Panc1 (cell line): ENCODE results near the gene STX18.

ENCODE experiments used
- POLR2AphosphoS5 ChIP-seq: IDR thresholded peaks from 2 replicates; pipeline ENCODE4 v1.6.1; 2012; ENCODE audit warnings: mild to moderate bottlenecking, low read depth, low read length, moderate library complexity
- SIN3A ChIP-seq: IDR thresholded peaks from 2 replicates; pipeline ENCODE4 v1.6.1; 2012; ENCODE audit warnings: low read depth, mild to moderate bottlenecking, low read length, moderate library complexity, borderline replicate concordance; ENCODE audit not compliant: insufficient read depth
- TCF7L2 ChIP-seq: IDR thresholded peaks from 2 replicates; pipeline ENCODE4 v1.6.1; 2011; ENCODE audit warnings: mild to moderate bottlenecking, low read depth, low read length, inconsistent platforms
- TF ChIP-seq, protein P1 (sequence below): fragments of 450-650 bp; IDR thresholded peaks from 2 replicates; pipeline ENCODE4 v1.5.1; 2017; ENCODE audit warnings: mild to moderate bottlenecking
- TF ChIP-seq, protein P2 (sequence below), 2 experiments: IDR thresholded peaks; 2 replicates each; pipeline ENCODE4 v1.6.1; 2011 to 2012; ENCODE audit warnings: low read depth in 2 of 2, control low read depth in 1 of 2, low read length in 1 of 2, mild to moderate bottlenecking in 1 of 2, moderate library complexity in 1 of 2; ENCODE audit not compliant: insufficient read depth in 1 of 2

GRCh38 chr4:4541661-4542570, at the start of gene STX18:
- 0 out of 2 replicates have a peak, but pooled peaks have one; percentile 47 for TF ChIP-seq TCF7L2
- peak; percentile 69 for TF ChIP-seq POLR2AphosphoS5
- TF ChIP-seq, protein P1, sequence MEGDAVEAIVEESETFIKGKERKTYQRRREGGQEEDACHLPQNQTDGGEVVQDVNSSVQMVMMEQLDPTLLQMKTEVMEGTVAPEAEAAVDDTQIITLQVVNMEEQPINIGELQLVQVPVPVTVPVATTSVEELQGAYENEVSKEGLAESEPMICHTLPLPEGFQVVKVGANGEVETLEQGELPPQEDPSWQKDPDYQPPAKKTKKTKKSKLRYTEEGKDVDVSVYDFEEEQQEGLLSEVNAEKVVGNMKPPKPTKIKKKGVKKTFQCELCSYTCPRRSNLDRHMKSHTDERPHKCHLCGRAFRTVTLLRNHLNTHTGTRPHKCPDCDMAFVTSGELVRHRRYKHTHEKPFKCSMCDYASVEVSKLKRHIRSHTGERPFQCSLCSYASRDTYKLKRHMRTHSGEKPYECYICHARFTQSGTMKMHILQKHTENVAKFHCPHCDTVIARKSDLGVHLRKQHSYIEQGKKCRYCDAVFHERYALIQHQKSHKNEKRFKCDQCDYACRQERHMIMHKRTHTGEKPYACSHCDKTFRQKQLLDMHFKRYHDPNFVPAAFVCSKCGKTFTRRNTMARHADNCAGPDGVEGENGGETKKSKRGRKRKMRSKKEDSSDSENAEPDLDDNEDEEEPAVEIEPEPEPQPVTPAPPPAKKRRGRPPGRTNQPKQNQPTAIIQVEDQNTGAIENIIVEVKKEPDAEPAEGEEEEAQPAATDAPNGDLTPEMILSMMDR = no peak
- TF ChIP-seq SIN3A = peak; percentile 74; the same call in 1 of the 2 replicates
- TF ChIP-seq, protein P2, sequence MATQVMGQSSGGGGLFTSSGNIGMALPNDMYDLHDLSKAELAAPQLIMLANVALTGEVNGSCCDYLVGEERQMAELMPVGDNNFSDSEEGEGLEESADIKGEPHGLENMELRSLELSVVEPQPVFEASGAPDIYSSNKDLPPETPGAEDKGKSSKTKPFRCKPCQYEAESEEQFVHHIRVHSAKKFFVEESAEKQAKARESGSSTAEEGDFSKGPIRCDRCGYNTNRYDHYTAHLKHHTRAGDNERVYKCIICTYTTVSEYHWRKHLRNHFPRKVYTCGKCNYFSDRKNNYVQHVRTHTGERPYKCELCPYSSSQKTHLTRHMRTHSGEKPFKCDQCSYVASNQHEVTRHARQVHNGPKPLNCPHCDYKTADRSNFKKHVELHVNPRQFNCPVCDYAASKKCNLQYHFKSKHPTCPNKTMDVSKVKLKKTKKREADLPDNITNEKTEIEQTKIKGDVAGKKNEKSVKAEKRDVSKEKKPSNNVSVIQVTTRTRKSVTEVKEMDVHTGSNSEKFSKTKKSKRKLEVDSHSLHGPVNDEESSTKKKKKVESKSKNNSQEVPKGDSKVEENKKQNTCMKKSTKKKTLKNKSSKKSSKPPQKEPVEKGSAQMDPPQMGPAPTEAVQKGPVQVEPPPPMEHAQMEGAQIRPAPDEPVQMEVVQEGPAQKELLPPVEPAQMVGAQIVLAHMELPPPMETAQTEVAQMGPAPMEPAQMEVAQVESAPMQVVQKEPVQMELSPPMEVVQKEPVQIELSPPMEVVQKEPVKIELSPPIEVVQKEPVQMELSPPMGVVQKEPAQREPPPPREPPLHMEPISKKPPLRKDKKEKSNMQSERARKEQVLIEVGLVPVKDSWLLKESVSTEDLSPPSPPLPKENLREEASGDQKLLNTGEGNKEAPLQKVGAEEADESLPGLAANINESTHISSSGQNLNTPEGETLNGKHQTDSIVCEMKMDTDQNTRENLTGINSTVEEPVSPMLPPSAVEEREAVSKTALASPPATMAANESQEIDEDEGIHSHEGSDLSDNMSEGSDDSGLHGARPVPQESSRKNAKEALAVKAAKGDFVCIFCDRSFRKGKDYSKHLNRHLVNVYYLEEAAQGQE (IDR thresholded peaks at IDR 0.05; ENCODE audit: insufficient read depth in 1 of 2, low read depth in 2 of 2, low read length in 1 of 2) = no peak
